ENCODE results near the gene LCNL1.
"Not testable (repeated sequence)": the region's sequence is repeated elsewhere in the genome, so short reads cannot be mapped to it uniquely, and the experiment has no call there.

The LCNL1 gene

GRCh38 chr9:136995362-136995761 lies 12.6 kb downstream of the LCNL1 start:
- DNase-seq: no peak

- DNase-seq: no peak
Observed at GRCh38 chr9:136995772-136996311, 13.0 kb downstream of the LCNL1 start.

DNA sequence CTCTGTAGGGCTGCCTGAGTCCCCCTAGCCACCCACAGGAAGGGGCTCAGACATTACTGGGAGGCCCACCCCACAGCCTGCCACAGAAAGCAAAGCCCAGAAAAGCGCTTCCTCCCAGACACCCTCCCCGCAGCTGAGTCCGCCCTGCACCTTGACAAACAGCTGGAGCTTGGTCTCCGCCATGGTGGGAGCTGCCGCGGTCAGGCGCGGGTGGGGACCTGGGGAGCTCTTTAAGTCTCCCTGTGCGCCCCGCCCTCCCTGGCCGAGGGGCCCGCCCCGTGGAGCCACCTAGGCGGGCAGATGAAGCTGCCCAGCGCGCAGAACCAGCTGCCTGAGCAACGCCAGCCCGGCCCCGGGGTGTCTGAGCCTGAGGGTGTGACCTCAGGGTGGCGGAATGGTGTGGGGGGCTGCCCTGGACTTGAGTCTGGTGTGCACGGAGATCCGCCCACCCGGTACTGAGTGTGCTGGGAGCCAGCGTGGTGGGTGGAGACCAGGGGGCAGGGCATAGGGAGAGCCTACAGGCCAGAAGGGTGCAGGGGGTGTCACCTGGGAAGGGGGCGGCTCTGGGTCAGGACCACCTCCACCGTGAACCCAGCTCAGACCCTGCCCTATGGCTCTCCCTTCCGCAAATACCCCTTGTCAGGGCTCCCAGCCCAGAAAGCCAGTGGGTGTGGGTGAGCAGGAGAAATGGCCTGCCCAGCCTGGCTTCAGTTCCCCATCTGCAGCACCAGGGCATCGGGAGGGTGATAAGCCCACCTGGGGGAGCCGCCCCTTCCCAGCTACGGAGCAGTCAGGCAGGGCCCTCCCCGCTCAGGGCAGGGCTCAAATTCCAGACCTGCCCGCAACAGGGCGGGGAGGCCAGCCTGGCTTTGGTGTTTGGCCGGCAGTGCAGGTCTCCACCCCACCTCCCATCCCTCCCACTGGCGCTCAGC lies 13.8 kb downstream of the LCNL1 start, which contains the start of gene CLIC3:
CLIC3 (minus strand) TSS at position 208 of the 932 bp plus-strand sequence; CDS start at position 183, 25 bp downstream.
- no peak for DNase-seq

DNA sequence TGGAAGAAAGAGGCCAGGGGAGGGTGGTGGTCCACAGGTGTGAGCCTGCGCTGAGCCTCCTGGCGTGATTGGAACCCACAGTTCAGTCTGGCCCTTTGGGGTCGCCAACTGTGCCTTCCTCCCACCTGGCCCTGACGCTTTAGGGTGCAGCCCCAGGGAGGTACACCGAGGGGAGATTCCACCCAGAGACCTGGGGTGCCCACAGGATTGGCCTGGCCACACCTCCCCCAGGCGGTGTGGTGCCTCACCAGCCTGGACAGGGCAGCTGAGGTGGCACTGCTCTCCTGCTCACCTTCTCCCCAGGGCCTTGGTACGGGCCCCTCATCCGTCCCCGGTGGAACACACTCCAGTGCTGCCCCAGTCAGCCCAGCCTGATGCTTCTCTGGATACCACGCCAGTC lies 14.6 kb downstream of the LCNL1 start:
- DNase-seq: no peak

GRCh38 chr9:136997830-136998234 lies 15.0 kb downstream of the LCNL1 start:
- no peak for DNase-seq

DNA sequence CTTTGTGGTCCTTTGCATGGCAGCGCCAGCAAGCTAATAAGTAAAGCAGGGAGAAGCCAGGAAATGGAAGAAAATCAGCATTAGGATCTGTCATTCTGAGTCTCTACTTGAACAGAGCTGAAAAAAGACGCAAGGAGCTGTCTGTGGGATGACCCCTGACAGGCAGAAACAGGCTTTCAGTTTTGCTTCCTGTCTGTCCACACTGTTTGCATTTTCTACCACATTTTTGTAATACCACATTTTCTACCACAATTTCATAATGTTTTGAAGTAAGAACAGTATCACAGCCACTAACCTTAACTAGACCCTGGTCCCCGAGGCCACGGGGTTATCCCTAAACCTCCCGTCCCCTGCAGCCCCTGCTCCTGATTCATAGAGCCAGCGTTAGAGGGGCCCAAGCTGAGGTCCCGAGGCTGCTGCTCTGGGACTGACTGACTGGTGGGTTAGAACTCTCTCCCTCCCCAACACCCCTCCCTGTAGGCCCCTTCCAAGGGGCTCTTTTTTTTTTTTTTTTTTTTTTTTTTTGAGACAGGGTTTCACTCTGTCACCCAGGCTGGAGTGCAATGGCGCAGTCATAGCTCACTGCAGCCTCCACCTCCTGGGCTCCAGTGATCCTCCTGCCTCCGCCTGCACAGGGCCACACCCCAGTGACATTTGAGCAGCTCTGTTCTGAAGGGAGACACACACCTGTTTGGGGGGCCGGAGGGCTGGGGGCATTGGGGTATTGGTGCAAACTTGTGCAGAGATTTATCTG lies 17.6 kb downstream of the LCNL1 start:
- DNase-seq: no peak

GRCh38 chr9:137001857-137002645 lies 19.3 kb downstream of the LCNL1 start:
- DNase-seq: no peak

- DNase-seq: no peak
Observed at GRCh38 chr9:137002646-137003041, 19.9 kb downstream of the LCNL1 start.

DNA sequence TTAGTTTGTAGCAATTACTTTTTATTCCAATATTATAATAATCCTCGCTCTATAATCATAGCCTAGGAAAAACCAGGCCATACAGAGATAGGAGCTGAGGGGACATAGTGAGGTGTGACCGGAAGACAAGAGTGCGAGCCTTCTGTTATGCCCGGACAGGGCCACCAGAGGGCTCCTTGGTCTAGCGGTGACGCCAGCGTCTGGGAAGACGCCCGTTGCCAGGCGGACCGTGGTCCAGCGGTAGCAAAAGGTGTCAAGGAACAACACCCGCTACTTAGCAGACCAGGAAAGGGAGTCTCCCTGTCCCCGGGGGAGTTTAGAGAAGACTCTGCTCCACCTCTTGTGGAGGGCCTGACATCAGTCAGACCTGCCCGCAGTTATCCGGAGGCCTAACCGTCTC lies 21.5 kb downstream of the LCNL1 start:
- not testable (repeated sequence) for DNase-seq

DNA sequence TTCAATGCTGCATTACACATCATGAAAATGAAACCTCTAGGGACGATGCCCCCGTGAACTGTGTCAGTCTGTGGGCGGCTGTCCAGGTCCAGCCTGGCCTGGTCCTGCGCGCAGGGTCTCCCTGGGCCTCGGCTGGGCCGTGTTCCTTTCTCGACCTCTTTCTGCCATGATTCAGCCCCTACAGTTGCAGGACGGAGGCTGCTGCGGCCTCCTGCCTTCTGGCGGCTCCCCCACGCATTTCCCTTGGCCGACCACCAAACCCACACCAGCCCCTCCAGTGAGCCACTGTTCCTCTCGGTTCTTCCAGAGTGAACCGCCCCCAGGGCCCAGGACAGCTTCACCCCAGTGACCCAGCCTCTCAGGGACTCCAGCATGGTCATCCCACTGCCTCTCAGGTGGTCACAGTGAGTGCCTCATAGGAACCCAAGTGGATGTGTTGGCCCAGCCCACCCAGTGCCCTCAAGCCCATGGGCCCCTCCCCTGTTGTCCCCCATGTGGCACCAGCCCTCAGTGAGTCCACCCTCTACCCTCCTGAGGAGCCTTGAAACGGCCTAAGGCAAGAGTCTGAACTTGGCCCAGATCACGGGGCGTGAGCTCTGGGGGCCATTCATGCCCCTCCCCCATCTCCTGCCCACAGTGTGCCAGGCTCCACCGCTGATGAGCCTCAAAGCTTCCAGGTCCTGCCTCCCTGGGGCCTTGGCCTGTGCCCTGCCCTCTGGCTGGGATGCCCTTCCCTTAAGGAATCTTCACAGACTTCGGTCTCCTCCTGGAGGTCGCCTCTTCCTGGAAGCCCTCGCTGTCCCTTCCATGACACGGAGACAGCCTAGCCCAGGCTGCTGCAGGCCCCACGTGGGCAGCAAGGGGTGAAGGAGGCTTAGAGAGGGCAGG lies 23.6 kb downstream of the LCNL1 start:
- no peak for DNase-seq

DNA sequence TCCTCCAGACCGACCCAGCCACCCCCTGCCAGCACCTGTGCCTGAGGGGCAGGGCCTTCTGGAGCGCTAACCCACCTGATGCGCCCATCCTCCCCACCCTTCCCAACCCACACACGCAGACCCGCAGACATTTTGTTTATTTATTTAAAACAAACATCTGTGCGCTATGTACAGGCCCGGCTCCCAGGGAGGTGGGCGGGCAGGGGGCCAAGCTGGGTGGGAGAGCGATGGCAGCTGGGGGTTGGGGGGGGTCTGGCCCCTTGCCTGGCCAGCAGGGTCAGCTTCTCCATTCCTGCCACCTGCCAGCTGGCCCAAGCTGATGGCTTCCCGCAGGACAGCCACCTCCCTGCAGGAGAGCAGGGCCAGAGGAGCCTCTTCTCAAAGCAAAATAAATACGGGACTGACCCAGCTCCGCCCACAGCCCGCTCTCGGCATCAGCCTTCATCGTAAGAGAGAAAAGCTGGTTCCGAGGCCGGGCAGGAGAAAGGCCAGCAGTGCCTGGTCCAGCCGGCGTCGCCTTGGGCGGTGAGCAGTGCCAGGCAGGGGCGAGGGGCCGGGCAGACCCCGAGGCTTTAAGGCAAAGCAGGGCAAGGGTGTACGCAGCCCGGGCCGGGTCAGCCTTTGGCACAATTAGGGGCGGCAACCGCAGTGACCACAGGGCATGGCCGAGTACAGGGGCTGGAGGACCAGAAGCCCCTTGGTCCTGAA lies 24.5 kb downstream of the LCNL1 start:
- no peak for DNase-seq

- no peak for DNase-seq
Observed at GRCh38 chr9:137007816-137008270, 25.1 kb downstream of the LCNL1 start.

DNA sequence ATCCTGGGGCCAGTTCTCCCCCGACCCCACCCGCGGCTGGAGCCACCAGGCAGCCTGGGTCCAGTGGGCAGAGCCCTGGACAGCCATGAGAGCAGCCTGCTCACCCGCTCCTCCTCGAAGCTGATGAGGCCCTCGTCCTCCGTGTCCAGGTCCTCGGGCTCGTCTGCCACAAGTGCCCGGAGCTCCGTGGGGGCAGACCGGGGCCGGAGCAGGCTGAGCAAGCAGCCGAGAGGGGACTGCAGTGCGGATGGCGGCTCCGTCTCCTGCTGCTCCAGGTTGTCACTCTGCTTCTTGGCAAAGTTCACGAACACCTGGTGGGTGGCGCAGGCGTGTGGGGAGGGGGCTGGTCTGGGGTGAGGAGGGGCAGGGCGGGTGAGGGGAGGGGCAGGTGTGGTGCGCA lies 25.5 kb downstream of the LCNL1 start:
- DNase-seq: no peak

- DNase-seq: no peak
Observed at GRCh38 chr9:137009217-137009616, 26.4 kb downstream of the LCNL1 start.

DNA sequence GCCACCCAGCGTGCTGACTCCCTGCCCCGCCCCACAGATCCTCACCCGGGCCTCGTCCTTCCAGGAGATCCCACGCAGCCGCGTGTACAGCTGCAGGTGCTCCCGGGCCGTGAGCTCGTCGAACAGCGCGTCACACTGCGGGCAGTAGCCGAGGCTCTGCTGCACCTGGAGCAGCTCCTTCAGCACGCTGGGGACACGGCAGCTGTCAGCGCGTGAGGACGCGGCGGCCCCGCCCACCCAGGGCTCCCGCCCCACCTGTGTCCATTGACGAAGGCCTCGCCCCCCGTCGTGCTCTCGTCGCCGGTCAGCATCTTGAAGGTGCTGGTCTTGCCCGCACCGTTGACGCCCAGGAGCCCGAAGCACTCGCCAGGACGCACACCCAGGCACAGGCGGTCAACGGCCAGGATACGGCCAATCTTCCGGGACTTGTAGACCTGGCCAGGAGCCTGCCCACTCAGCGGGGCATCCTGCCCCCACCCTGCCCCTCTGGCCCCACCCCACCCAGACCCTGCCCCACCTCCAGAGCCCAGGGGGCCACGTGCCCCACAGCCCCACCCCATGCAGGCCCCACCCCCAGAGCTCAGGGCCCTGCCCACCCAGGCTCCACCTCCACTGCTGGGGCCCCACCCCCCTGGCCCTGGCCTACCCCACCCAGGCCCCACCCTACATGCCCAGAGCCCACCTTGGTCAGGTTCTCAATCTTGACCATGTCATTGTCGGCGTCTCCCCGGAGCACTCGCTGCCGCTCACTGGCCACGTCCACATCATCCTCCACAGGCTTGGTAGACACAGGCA lies 27.3 kb downstream of the LCNL1 start:
- no peak for DNase-seq

DNA sequence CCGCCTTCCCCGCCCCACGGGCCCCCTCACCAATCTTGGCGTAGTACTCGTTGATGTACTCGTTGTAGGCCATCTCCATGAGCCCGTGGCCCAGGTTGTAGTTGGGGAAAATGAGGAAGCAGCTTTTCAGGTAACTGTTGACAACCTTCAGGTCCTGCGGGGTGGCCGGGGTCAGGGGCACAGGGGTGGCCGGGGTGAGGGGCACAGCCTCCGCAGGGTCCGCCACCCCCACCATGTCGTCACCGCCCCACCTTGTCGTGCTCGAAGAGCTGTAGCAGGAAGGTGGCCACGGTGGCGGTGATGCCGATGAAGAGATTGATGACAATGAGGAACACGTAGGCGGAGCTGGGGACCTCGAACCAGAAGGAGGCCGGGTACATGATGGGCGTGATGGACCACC lies 28.4 kb downstream of the LCNL1 start:
- no peak for DNase-seq

GRCh38 chr9:137011907-137012675 lies 29.3 kb downstream of the LCNL1 start:
- DNase-seq: no peak

DNA sequence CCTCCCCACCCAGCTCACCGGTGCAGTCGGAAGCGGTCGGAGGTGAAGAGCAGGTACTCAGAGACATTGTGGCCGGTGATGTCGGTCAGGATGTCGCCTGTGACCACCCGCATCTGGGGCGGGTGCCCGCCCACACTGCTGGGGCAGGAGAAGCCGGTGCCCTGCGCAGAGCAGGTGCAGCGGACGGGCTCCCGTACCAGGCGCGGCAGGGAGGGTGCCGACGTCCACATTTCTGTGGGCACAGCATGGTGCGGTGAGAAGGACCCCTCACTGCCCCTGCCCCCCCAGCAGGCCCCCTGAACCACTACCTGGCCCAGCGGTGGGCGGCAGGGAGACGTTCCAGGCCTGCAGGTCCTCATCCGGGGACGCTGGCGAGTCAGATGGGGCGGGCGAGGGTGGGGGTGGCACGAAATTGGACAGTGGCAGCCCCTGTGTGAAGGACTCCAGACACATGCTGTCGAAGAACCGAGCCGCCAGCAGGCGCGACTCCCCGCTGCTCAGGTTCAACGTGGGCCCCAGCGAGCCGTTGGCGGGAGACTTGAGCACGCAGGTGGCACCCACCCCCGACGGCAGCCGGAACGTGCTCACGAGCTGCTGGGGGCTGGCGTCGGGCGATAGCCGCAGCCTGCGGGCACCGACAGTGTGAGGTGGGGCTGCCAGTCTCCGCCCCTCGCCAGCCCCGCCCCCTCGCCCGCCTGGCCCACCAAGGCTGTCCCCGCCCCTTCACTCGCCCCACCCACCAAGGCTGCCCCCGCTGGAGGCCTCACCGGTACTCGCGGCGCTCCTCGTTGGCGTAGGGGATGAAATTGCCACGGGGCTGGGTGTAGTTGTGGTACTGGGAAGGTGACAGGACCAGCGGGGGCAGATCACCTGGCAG lies 30.1 kb downstream of the LCNL1 start:
- DNase-seq: no peak
